HepG2 (cell line): ENCODE data around the gene LSM11. TPM values are rescaled to one million over a fixed set of nuclear protein-coding genes. Genes with fewer than 3 reads are reported as not detected.
A peak's percentile ranks its signal among the peaks of the same experiment; 100 is the strongest.

Experiments
- BCL3 ChIP-seq: sonication (generic); formaldehyde crosslinking; IDR thresholded peaks from 2 replicates; pipeline ENCODE4 v1.5.1; 2020; ENCODE audit warnings: mild to moderate bottlenecking, missing genetic modification reagents, moderate library complexity
- DBP ChIP-seq: sonication (generic); formaldehyde crosslinking; IDR thresholded peaks from 2 replicates; pipeline ENCODE4 v1.4.0; 2020; ENCODE audit warnings: missing genetic modification reagents; ENCODE audit errors: not compliant biosample characterization
- ERF ChIP-seq: IDR thresholded peaks from 2 replicates; pipeline ENCODE4 v1.6.1; 2018; ENCODE audit warnings: missing biosample characterization, missing genetic modification reagents
- FOXO1 ChIP-seq: sonication (generic); formaldehyde crosslinking; IDR thresholded peaks from 2 replicates; pipeline ENCODE4 v1.4.0; 2020; ENCODE audit warnings: missing genetic modification reagents
- GMEB1 ChIP-seq: sonication (generic); formaldehyde crosslinking; IDR thresholded peaks from 2 replicates; pipeline ENCODE4 v1.5.1; 2020; ENCODE audit warnings: missing genetic modification reagents, mild to moderate bottlenecking, borderline replicate concordance
- HNRNPLL ChIP-seq: fragments of 200-400 bp; formaldehyde crosslinking; IDR thresholded peaks from 2 replicates; pipeline ENCODE4 v1.6.1; 2017; ENCODE audit warnings: mild to moderate bottlenecking, low read depth, low read length; ENCODE audit not compliant: poor library complexity, severe bottlenecking
- MED1 ChIP-seq: sonication (generic); formaldehyde crosslinking; IDR thresholded peaks from 2 replicates; pipeline ENCODE4 v1.4.0; 2020; ENCODE audit warnings: missing genetic modification reagents
- RAD21 ChIP-seq: fragments of 450-650 bp; formaldehyde crosslinking; IDR thresholded peaks from 2 replicates; pipeline ENCODE4 v1.5.0; 2020; ENCODE audit warnings: mild to moderate bottlenecking
- RXRB ChIP-seq: IDR thresholded peaks from 2 replicates; pipeline ENCODE4 v1.6.1; 2016; ENCODE audit warnings: borderline replicate concordance, missing genetic modification reagents, missing compliant biosample characterization
- TOPORS ChIP-seq: sonication (generic); formaldehyde crosslinking; IDR thresholded peaks from 2 replicates; pipeline ENCODE4 v1.8.0; 2023; ENCODE audit warnings: mild to moderate bottlenecking, missing genetic modification reagents
- YEATS2 ChIP-seq: sonication (generic); formaldehyde crosslinking; IDR thresholded peaks from 2 replicates; pipeline ENCODE4 v1.4.0; 2020; ENCODE audit warnings: missing genetic modification reagents, borderline replicate concordance
- ZNF33B ChIP-seq: sonication (generic); formaldehyde crosslinking; IDR thresholded peaks from 2 replicates; pipeline ENCODE4 v1.5.1; 2020; ENCODE audit warnings: mild to moderate bottlenecking, missing genetic modification reagents
- ZNF382 ChIP-seq: sonication (generic); formaldehyde crosslinking; IDR thresholded peaks from 2 replicates; pipeline ENCODE4 v1.5.0; 2020; ENCODE audit warnings: missing genetic modification reagents, mild to moderate bottlenecking, borderline replicate concordance
- ZNF441 ChIP-seq: sonication (generic); formaldehyde crosslinking; IDR thresholded peaks from 2 replicates; pipeline ENCODE4 v1.7.0; 2021; ENCODE audit warnings: missing genetic modification reagents, borderline replicate concordance
- ZNF577 ChIP-seq: sonication (generic); formaldehyde crosslinking; IDR thresholded peaks from 2 replicates; pipeline ENCODE4 v1.4.0; 2020; ENCODE audit warnings: mild to moderate bottlenecking, low read depth, missing genetic modification reagents, borderline replicate concordance
- polyA plus RNA-seq, 8 experiments: library from polyadenylated mRNA; depleted of rRNA in 3 of 8; stranded (reverse) in 7 of 8; unstranded in 1 of 8; fragments of >200 nt; fragmentation: Illumina TruSeq in 4 of 8; extraction: Trizol in 4 of 8; gene quantifications; 2 replicates each; pipeline versions ENCODE4 v1.2.1 to v1.2.3, GENCODE V29; 2011 to 2016; ENCODE audit warnings: low read depth in 4 of 8, missing spikeins in 1 of 8, mixed read lengths in 1 of 8; ENCODE audit not compliant: insufficient read depth in 1 of 8
- total RNA-seq, 5 experiments: library from RNA; depleted of rRNA; stranded (reverse); fragments of >200 nt; fragmentation: Illumina TruSeq; extraction: Trizol; gene quantifications; 2 replicates each; pipeline ENCODE4 v1.2.3, GENCODE V29; 2016; ENCODE audit warnings: low read depth in 1 of 5
- TF ChIP-seq, protein P1 (sequence below): sonication (generic); formaldehyde crosslinking; IDR thresholded peaks from 2 replicates; pipeline ENCODE4 v1.9.0; 2021; ENCODE audit warnings: missing genetic modification reagents, borderline replicate concordance
- TF ChIP-seq, protein P2 (sequence below): sonication (generic); formaldehyde crosslinking; IDR thresholded peaks from 2 replicates; pipeline ENCODE4 v1.8.1; 2022; ENCODE audit warnings: low read depth, mild to moderate bottlenecking, missing genetic modification reagents

The LSM11 gene
- total and polyA plus RNA-seq, 2 of the 13 experiments (the other 11 are each of a cell fraction or from before 2014, with no cell fraction given), result 4.5 to 7.2 TPM

DNA sequence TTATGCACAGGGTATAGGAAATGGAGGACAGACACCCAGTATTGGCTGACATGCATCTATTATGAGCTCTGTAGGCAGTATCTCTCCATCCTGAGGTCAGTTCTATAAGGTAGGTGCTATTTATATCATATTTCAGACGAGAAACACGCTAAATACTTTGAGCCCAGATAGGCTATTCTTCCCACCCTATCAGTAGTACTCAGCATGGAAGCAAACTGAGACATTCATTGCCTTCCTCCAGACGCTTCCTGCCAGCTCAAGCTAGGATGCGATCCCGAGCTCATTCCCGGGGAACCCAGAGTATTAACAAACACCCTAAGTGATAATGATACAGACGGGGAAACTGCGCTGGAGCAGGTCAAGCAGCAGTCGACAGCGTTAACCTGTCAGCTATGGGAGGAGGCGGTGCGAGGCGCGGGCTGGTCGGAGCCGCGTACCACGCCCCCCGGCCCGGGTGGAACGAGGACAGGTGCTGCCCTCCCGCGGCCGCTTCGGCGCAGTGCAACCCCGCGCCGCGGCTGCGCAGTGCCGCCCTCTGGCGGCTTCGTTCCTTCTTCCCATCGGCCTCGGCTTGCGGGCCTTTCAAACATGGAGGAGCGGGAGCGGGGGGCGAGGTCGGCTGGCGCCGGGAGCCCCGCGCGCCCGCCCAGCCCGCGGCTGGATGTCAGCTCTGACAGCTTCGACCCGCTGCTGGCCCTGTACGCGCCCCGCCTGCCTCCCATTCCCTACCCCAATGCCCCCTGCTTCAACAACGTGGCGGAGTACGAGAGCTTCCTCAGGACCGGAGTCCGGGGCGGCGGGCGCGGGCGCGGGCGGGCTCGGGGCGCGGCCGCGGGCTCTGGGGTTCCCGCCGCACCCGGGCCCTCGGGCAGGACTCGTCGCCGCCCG is at the start of gene LSM11 (continued):
- TF ChIP-seq DBP (CRISPR knock-in tag), result no peak
- peak; percentile 15; the same call in 1 of the 2 replicates for TF ChIP-seq MED1 (CRISPR knock-in tag)
- peak; percentile 73; the same call in 1 of the 2 replicates for TF ChIP-seq ZNF441 (CRISPR knock-in tag)
- no peak for TF ChIP-seq BCL3 (CRISPR knock-in tag)
- TF ChIP-seq, protein P1, sequence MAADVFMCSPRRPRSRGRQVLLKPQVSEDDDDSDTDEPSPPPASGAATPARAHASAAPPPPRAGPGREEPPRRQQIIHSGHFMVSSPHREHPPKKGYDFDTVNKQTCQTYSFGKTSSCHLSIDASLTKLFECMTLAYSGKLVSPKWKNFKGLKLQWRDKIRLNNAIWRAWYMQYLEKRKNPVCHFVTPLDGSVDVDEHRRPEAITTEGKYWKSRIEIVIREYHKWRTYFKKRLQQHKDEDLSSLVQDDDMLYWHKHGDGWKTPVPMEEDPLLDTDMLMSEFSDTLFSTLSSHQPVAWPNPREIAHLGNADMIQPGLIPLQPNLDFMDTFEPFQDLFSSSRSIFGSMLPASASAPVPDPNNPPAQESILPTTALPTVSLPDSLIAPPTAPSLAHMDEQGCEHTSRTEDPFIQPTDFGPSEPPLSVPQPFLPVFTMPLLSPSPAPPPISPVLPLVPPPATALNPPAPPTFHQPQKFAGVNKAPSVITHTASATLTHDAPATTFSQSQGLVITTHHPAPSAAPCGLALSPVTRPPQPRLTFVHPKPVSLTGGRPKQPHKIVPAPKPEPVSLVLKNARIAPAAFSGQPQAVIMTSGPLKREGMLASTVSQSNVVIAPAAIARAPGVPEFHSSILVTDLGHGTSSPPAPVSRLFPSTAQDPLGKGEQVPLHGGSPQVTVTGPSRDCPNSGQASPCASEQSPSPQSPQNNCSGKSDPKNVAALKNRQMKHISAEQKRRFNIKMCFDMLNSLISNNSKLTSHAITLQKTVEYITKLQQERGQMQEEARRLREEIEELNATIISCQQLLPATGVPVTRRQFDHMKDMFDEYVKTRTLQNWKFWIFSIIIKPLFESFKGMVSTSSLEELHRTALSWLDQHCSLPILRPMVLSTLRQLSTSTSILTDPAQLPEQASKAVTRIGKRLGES (CRISPR knock-in tag), result 0 out of 2 replicates have a peak, but pooled peaks have one; percentile 47
- TF ChIP-seq ERF (CRISPR knock-in tag), result peak; percentile 57; the same call in 1 of the 2 replicates
- TF ChIP-seq, protein P2, sequence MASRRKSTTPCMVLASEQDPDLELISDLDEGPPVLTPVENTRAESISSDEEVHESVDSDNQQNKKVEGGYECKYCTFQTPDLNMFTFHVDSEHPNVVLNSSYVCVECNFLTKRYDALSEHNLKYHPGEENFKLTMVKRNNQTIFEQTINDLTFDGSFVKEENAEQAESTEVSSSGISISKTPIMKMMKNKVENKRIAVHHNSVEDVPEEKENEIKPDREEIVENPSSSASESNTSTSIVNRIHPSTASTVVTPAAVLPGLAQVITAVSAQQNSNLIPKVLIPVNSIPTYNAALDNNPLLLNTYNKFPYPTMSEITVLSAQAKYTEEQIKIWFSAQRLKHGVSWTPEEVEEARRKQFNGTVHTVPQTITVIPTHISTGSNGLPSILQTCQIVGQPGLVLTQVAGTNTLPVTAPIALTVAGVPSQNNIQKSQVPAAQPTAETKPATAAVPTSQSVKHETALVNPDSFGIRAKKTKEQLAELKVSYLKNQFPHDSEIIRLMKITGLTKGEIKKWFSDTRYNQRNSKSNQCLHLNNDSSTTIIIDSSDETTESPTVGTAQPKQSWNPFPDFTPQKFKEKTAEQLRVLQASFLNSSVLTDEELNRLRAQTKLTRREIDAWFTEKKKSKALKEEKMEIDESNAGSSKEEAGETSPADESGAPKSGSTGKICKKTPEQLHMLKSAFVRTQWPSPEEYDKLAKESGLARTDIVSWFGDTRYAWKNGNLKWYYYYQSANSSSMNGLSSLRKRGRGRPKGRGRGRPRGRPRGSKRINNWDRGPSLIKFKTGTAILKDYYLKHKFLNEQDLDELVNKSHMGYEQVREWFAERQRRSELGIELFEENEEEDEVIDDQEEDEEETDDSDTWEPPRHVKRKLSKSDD (CRISPR knock-in tag), result 0 out of 2 replicates have a peak, but pooled peaks have one; percentile 20
- no peak for TF ChIP-seq ZNF382
- TF ChIP-seq HNRNPLL, result peak; percentile 30
- TF ChIP-seq RAD21 (CRISPR knock-in tag), result peak; percentile 98
- peak; percentile 48; the same call in 1 of the 2 replicates for TF ChIP-seq GMEB1 (CRISPR knock-in tag)
- TF ChIP-seq TOPORS (CRISPR knock-in tag), result 0 out of 2 replicates have a peak, but pooled peaks have one; percentile 21
- 0 out of 2 replicates have a peak, but pooled peaks have one; percentile 34 for TF ChIP-seq ZNF33B (CRISPR knock-in tag)
- TF ChIP-seq FOXO1 (CRISPR knock-in tag), result peak; percentile 49; the same call in 1 of the 2 replicates
- no peak for TF ChIP-seq ZNF577 (CRISPR knock-in tag)
- TF ChIP-seq YEATS2 (CRISPR knock-in tag), result 0 out of 2 replicates have a peak, but pooled peaks have one; percentile 41
- peak; percentile 45; the same call in 1 of the 2 replicates for TF ChIP-seq RXRB (CRISPR knock-in tag)
